ENCODE data around the gene MYO5A.
"Not testable (repeated sequence)": the region's sequence is repeated elsewhere in the genome, so short reads cannot be mapped to it uniquely, and the experiment has no call there.

Gene MYO5A

GRCh38 chr15:52503788-52504496, 24.7 kb downstream of the MYO5A start:
- Mint-ChIP-seq H3K4me1 (peaks cover 18% of the 10 kb centered on the region), H3K27ac (peak overlapping the region; percentile 61), H3K9me3 (no peaks in the 10 kb centered on the region), H3K4me3 (peak overlapping the region; percentile 64), H3K27me3 (no peaks in the 10 kb centered on the region), H3K36me3 (ENCODE audit: low read depth) (no peaks in the 10 kb centered on the region)
- ATAC-seq = peak; percentile 59
- DNase-seq = no peak

- H3K9me3 Mint-ChIP-seq = no peaks in the 10 kb centered on the region
- ATAC-seq (no peak), DNase-seq (no peak)
- H3K27me3 Mint-ChIP-seq = no peaks in the 10 kb centered on the region
- H3K27ac Mint-ChIP-seq = no peak overlapping the region
- H3K4me3 Mint-ChIP-seq = no peak overlapping the region
- H3K36me3 Mint-ChIP-seq (ENCODE audit: low read depth) = no peaks in the 10 kb centered on the region
- H3K4me1 Mint-ChIP-seq = peaks cover 18% of the 10 kb centered on the region
Measured at GRCh38 chr15:52502608-52503007, 26.1 kb downstream of the MYO5A start.

- Mint-ChIP-seq H3K4me3 (no peak overlapping the region), H3K27me3 (no peaks in the 10 kb centered on the region), H3K36me3 (ENCODE audit: low read depth) (no peaks in the 10 kb centered on the region), H3K4me1 (peaks cover 27% of the 10 kb centered on the region), H3K27ac (no peak overlapping the region), H3K9me3 (no peaks in the 10 kb centered on the region)
- DNase-seq = no peak
- no peak for ATAC-seq
Measured at GRCh38 chr15:52499506-52499905, 29.2 kb downstream of the MYO5A start.

GRCh38 chr15:52498706-52499105, 30.0 kb downstream of the MYO5A start:
- no peak overlapping the region for H3K27ac Mint-ChIP-seq

GRCh38 chr15:52496776-52497470, 31.8 kb downstream of the MYO5A start:
- Mint-ChIP-seq H3K4me3 (no peak overlapping the region), H3K9me3 (no peaks in the 10 kb centered on the region), H3K27me3 (no peaks in the 10 kb centered on the region), H3K4me1 (peaks cover 17% of the 10 kb centered on the region), H3K36me3 (ENCODE audit: low read depth) (no peaks in the 10 kb centered on the region), H3K27ac (no peak overlapping the region)
- ATAC-seq (peak; percentile 100), DNase-seq (peak; percentile 37)

More at GRCh38 chr15:52498706-52499105, 30.0 kb downstream of the MYO5A start:
- no peaks in the 10 kb centered on the region for H3K9me3 Mint-ChIP-seq
- no peak overlapping the region for H3K4me3 Mint-ChIP-seq
- H3K27me3 Mint-ChIP-seq = no peaks in the 10 kb centered on the region
- no peaks in the 10 kb centered on the region for H3K36me3 Mint-ChIP-seq (ENCODE audit: low read depth)
- DNase-seq = no peak
- H3K4me1 Mint-ChIP-seq = peaks cover 21% of the 10 kb centered on the region
- ATAC-seq = no peak

GRCh38 chr15:52496175-52496574, 32.5 kb downstream of the MYO5A start:
- H3K9me3 Mint-ChIP-seq = no peaks in the 10 kb centered on the region
- H3K36me3 Mint-ChIP-seq (ENCODE audit: low read depth) = no peaks in the 10 kb centered on the region
- H3K27ac Mint-ChIP-seq = no peak overlapping the region

GRCh38 chr15:52495125-52495524, 33.6 kb downstream of the MYO5A start:
- Mint-ChIP-seq H3K9me3 (no peaks in the 10 kb centered on the region), H3K4me3 (no peak overlapping the region), H3K36me3 (ENCODE audit: low read depth) (no peaks in the 10 kb centered on the region), H3K27ac (no peak overlapping the region), H3K27me3 (no peaks in the 10 kb centered on the region), H3K4me1 (peaks cover 17% of the 10 kb centered on the region)
- ATAC-seq (no peak), DNase-seq (no peak)

More at GRCh38 chr15:52496175-52496574, 32.5 kb downstream of the MYO5A start:
- H3K4me1 Mint-ChIP-seq = peaks cover 17% of the 10 kb centered on the region
- no peak for DNase-seq
- H3K27me3 Mint-ChIP-seq = no peaks in the 10 kb centered on the region
- H3K4me3 Mint-ChIP-seq = no peak overlapping the region
- ATAC-seq = no peak

GRCh38 chr15:52493968-52494367, 34.7 kb downstream of the MYO5A start:
- Mint-ChIP-seq H3K4me1 (peaks cover 26% of the 10 kb centered on the region), H3K9me3 (peaks cover 4% of the 10 kb centered on the region), H3K27me3 (no peaks in the 10 kb centered on the region), H3K4me3 (no peak overlapping the region), H3K36me3 (ENCODE audit: low read depth) (no peaks in the 10 kb centered on the region), H3K27ac (no peak overlapping the region)
- ATAC-seq (no peak), DNase-seq (no peak)

- ATAC-seq (no peak), DNase-seq (no peak)
- Mint-ChIP-seq H3K27ac (no peak overlapping the region), H3K27me3 (no peaks in the 10 kb centered on the region), H3K4me3 (no peak overlapping the region), H3K4me1 (peaks cover 36% of the 10 kb centered on the region), H3K9me3 (peaks cover 4% of the 10 kb centered on the region), H3K36me3 (ENCODE audit: low read depth) (no peaks in the 10 kb centered on the region)
Measured at GRCh38 chr15:52492132-52492531, 36.5 kb downstream of the MYO5A start.

GRCh38 chr15:52491472-52491871, 37.2 kb downstream of the MYO5A start:
- H3K36me3 Mint-ChIP-seq (ENCODE audit: low read depth) = no peaks in the 10 kb centered on the region
- H3K27ac Mint-ChIP-seq = no peak overlapping the region
- H3K27me3 Mint-ChIP-seq = no peaks in the 10 kb centered on the region
- peaks cover 4% of the 10 kb centered on the region for H3K9me3 Mint-ChIP-seq
- H3K4me3 Mint-ChIP-seq = no peak overlapping the region
- H3K4me1 Mint-ChIP-seq = peaks cover 35% of the 10 kb centered on the region
- DNase-seq = no peak
- ATAC-seq = no peak

- DNase-seq; H3K27ac Mint-ChIP-seq; H3K27me3 Mint-ChIP-seq; H3K36me3 Mint-ChIP-seq (ENCODE audit: low read depth); H3K4me3 Mint-ChIP-seq; H3K9me3 Mint-ChIP-seq: not testable (repeated sequence)
- ATAC-seq = peak; percentile 72
- H3K4me1 Mint-ChIP-seq = peaks cover 31% of the 10 kb centered on the region
Measured at GRCh38 chr15:52489430-52489829, 39.2 kb downstream of the MYO5A start.

- H3K27ac Mint-ChIP-seq = no peak overlapping the region
- peaks cover 33% of the 10 kb centered on the region for H3K4me1 Mint-ChIP-seq
- no peaks in the 10 kb centered on the region for H3K36me3 Mint-ChIP-seq (ENCODE audit: low read depth)
- DNase-seq (no peak), ATAC-seq (no peak)
- no peaks in the 10 kb centered on the region for H3K27me3 Mint-ChIP-seq
- no peak overlapping the region for H3K4me3 Mint-ChIP-seq
- peaks cover 4% of the 10 kb centered on the region for H3K9me3 Mint-ChIP-seq
Measured at GRCh38 chr15:52488830-52489229, 39.9 kb downstream of the MYO5A start.

GRCh38 chr15:52486003-52486996, 42.4 kb downstream of the MYO5A start:
- ATAC-seq (no peak), DNase-seq (no peak)
- peaks cover 58% of the 10 kb centered on the region for H3K4me1 Mint-ChIP-seq
- no peaks in the 10 kb centered on the region for H3K27me3 Mint-ChIP-seq
- no peaks in the 10 kb centered on the region for H3K36me3 Mint-ChIP-seq (ENCODE audit: low read depth)
- no peak overlapping the region for H3K27ac Mint-ChIP-seq
- no peak overlapping the region for H3K4me3 Mint-ChIP-seq
- H3K9me3 Mint-ChIP-seq = peaks cover 4% of the 10 kb centered on the region

GRCh38 chr15:52485290-52485689, 43.4 kb downstream of the MYO5A start:
- Mint-ChIP-seq H3K27ac (no peak overlapping the region), H3K4me3 (no peak overlapping the region), H3K9me3 (peaks cover 4% of the 10 kb centered on the region), H3K27me3 (no peaks in the 10 kb centered on the region), H3K4me1 (peaks cover 68% of the 10 kb centered on the region), H3K36me3 (ENCODE audit: low read depth) (no peaks in the 10 kb centered on the region)
- ATAC-seq (no peak), DNase-seq (no peak)
